GM18951 (cell line): ENCODE data around the gene RHOA.
"Not testable (repeated sequence)": the region's sequence is repeated elsewhere in the genome, so short reads cannot be mapped to it uniquely, and the experiment has no call there.

ENCODE experiments used
- POLR2A ChIP-seq: IDR thresholded peaks from 4 replicates; pipeline ENCODE4 v1.6.1; 2011; ENCODE audit warnings: mild to moderate bottlenecking; ENCODE audit not compliant: insufficient read length, insufficient read depth; ENCODE audit errors: extremely low read depth
- in situ Hi-C: fragments of 300-500 bp; cut with MboI; formaldehyde crosslinking; loops from one replicate; pipeline ENCODE4 v1.12.0; 2022; ENCODE audit warnings: low sequenced_read_pairs, mixed read lengths, inconsistent platforms; ENCODE audit not compliant: unreplicated experiment

The RHOA gene

DNA sequence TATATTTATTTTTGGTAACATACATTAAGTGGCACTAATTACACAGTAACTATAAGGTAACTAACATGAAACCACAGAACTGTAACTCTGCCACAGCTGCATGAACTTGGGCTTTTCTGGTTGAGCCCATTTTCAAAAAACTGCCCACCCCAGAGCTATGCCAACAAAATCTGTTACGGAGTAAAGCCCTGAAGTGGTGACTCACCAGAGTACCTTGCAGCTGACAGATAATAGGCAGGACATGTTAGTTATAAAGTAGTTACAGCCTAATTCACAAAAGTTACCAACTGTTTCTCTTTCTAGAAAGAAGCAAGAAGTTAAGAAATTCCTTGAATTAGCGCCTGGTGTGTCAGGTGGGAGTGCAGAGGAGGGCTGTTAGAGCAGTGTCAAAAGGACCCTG is 52.2 kb downstream of the RHOA start:
- in situ Hi-C loops = no loop called here

DNA sequence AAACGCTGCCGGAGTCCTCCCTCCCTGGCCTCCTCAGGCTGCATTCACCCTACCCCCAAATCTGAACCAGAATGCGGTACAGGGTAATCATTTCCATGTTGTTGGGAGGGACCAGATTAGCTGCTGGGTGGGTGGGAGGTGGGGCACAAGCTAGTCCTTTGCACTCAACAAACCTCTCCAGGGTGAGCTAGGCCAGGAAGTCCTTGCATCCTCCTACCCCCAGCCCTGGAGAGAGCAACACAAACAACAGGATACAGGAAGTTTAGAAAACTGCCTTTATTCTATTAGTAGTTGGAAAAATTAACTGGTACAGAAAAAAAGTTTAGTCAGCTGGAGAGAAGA is 52.9 kb downstream of the RHOA start:
- in situ Hi-C loops = no loop called here
- no peak for TF ChIP-seq POLR2A

More for the DNA sequence above, 52.2 kb downstream of the RHOA start:
- no peak for TF ChIP-seq POLR2A

DNA sequence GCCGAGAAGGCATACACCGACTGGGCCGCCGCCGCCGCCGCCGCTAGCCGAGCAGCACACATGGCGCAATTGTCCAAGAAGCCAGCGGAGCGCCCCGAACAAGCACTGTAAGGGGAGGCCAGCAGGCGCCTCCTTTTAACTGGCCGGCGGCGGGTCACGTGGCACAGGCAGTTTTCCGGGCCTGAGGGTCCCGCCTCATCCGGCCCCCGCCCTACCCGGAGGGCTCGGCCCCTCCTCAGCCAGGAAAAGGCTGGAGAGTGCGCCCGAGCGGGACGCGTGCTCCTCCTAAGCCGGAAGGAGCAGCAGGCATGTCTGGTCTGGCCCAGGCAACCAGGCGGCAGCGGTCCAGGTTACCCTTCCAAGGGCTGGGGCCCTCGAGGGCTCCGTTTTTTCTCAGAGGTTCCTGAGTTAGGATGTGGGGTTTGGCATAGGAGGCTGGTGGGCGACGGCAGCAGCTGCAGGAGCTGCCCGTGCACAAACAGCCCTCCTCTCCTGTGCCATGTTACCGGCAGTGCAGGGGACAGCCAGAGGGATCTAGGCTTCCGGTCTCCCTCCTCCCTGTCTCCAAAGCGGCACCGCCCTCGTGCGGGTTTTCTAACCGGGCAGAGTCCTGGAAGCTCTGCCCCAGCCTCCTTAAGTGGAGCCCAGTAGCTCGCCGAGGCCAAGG is 53.4 kb downstream of the RHOA start, which contains the start of gene GPX1:
Gene GPX1, minus strand, starts transcription at position 137 of the 667 bp plus-strand sequence. Its CDS starts 75 bp downstream, at position 62.
- in situ Hi-C loops = no loop called here
- TF ChIP-seq POLR2A = peak; percentile 95

DNA sequence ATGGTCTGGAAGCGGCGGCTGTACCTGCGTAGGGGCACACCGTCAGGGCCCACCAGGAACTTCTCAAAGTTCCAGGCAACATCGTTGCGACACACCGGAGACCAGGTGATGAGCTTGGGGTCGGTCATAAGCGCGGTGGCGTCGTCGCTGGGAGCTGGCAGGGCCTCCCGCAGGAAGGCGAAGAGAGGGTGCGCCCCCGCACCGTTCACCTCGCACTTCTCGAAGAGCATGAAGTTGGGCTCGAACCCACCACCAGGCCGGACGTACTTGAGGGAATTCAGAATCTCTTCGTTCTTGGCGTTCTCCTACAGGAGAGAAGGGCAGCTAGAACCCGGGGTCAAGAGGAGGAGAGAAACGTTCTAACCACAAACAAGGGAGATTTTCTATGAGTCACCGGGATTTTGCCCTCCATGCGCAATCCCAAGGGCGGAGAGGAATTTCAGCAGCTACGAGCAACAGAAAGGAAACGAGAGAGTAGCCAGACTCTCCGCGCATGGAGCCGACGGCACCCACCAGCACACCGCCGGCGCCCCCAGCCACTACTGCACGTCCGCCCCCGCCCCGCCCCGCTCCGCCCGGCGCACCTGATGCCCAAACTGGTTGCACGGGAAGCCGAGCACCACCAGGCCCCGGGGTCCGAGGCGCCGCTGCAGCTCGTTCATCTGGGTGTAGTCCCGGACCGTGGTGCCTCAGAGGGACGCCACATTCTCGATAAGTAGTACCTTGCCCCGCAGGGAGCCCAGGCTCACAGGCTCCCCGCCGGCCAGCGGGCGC is 54.1 kb downstream of the RHOA start:
- in situ Hi-C loops = not testable (repeated sequence)

DNA sequence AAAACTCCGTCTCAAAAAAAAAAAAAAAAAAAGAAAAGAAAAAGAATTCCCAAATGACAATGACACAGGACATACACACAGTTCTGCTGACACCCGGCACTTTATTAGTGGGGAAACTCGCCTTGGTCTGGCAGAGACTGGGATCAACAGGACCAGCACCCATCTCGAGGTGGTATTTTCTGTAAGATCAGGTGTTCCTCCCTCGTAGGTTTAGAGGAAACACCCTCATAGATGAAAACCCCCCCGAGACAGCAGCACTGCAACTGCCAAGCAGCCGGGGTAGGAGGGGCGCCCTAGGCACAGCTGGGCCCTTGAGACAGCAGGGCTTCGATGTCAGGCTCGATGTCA is 54.7 kb downstream of the RHOA start:
- in situ Hi-C loops = not testable (repeated sequence)

DNA sequence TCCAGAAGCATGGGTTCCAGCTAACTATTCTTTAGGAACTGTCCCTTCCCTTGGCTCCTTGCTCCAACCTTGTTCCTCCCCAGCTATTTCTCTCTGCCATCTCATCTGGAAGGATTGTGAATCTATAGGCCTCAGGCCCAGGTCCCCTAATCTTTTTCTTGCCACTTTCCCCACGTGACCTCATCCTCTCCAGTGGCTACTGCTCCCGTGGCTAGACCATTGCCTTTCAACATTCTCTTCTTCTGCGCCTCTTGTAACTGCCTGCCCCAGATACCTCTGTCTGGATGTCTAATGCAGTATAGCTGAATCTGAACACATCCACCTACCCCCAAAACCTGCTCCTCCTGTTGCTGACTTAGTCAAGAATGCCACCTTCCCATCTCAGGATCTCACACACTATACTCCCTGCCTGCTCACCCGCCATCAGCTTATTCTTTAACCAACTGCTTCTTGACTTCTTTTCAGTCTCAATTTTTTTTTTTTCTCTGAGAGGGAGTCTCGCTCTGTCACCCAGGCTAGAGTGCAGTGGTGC is 58.8 kb downstream of the RHOA start:
- in situ Hi-C loops = no loop called here
- no peak for TF ChIP-seq POLR2A

DNA sequence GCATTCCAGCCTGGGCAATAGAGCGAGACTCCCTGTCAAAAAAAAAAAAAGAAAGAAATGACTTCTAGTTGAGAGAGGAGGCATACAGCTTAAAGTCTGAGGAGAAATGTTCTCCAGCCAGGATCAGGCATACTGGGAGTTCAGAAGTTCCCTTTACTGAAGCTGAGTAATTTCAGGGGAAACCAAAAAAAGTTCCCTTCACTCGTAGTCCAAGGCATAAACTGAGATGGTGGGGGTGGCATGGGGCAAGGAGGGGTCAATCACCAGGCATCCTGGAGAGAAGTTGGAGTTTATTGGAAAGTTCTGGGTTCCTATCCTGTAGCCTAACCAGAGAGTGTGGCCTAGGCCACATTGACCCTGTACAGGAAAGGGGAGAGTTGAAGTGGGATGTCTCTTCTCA is 59.5 kb downstream of the RHOA start:
- TF ChIP-seq POLR2A = peak; percentile 18
- in situ Hi-C loops = no loop called here

DNA sequence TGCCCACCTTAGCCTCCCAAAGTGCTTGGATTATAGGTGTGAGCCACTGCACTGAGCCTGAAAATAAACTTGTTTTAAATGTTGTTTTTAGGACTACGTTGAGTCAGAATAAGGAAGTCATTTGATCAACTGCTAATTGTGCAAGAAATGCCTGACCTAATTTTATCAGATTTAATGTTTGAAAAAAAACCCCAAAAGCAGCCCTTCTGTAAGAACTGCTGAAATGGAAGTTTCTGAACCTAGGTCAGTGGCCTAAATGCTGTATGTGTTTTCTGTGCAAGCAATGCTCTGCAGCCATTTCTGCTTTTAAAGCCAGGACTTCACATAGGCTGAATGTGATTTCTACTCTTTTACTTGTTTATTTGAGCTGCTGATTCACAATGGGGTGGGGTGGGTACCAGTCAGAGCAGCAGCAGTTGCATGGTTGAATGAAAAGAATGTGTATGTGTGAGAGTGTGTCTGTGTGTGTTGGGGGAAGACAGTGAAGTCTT is 60.2 kb downstream of the RHOA start:
- no peak for TF ChIP-seq POLR2A
- in situ Hi-C loops = no loop called here

DNA sequence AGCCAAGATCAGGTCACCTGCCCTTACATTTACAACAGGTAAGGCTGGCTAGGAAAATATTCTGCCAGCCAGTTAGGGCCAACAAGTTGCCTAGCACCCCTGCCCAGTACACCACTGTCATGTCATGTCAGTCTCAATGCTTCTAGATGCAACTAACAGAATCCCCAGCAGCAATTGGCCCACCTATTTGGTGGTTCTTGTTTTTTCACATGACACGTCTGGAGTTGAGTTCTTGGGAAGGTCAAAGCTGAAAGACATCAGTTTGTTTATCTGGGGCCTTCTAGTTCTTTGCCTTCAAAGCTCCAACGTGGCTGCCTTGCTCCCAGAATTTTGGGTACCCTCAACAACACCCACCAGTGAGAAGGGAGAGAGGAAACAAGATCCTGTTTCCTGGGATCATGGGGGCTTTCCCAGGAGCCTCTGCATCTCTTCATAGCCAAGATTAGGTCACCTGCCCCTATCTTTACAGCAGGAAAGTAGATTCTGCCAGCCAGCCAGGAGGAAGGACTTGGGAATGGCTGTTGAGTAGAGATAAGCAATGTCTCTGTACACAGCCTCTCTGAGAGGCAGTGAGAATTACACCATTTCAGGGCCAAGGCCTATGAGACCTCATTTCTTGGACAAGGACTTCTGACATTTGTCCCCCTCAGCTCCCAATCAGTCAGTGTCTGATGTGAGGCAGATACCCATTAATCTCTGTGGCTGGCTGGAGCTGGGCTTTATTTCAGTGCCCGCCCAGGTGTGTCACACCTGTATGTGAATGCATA is 62.2 kb downstream of the RHOA start:
- in situ Hi-C loops = no loop called here
- TF ChIP-seq POLR2A = no peak

DNA sequence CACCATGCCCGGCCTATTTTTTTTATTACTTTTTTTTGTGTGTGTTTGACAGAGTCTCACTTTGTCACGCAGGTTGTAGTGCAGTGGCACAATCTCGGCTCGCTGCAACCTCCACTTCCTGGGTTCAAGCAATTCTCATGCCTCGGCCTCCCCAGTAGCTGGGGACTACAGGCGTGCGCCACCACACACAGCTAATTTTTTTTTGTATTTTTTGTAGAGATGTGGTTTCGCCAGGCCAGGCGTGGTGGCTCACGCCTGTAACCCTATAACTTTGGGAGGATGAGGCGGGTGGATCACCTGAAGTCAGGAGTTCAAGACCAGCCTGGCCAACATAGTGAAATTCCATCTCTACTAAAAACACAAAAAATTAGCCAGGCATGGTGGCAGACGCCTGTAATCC is 63.4 kb downstream of the RHOA start:
- in situ Hi-C loops = not testable (repeated sequence)

DNA sequence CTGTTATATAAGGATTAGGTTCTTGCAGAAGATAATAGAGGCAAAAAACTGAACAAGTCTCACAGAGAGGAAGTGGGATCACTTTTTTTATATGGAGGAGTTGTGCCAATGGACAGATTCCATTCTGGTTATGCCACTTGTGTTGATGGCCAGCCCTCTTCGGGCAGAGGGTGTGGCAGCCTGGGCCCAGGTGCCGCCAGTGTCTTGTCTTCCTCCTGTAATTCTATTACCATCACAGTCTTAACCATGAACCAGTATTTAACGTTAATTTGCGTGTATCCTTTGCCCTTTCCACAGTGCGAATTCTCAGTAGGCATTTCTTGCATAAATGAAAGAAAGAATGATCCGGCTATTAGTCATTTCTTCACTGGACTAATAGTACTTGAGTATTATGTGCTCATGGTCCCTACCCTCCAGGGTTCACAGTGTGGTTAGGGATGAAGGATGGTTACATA is 65.0 kb downstream of the RHOA start:
- in situ Hi-C loops = no loop called here
- no peak for TF ChIP-seq POLR2A

DNA sequence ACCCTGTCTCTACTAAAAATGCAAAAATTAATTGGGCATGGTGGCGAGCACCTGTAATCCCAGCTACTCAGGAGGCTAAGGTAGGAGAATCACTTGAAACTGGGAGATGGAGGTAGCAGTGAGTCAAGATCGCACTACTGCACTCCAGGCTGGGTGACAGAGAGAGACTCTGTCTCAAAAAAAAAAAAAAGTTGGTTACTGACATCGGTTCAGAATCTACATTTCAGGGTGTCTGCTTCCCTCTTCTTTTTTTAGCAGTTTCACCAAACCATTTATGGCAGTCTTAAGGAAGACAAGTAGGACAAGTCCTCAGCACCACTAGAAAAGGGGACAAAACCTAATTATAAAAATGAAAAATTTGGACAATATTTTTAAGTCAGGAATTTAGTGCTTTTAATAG is 68.6 kb downstream of the RHOA start:
- no peak for TF ChIP-seq POLR2A
- in situ Hi-C loops = no loop called here

DNA sequence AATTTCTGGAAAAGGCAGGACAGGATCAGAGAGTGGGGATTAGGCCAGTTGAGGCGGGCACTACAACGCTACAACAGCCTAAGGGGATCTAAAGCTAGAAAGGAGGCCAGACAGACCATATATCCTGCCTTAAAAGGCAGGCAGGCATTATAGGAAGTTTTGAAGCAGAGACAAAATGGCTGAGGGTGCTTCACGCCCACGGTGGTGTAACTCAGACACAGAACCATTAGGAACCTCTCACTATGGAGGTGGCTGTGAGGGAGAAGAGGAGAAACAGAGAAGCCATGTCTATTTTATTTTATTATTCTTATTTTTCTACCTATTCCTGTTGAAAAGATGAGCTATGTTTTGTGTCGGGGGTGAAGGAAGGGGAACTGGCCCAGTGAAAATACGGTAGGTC is 69.8 kb downstream of the RHOA start:
- in situ Hi-C loops = no loop called here
- TF ChIP-seq POLR2A = no peak
